ENCODE measurements around the gene THAP4. TPM values are rescaled to one million over a fixed set of nuclear protein-coding genes. Genes with fewer than 3 reads are reported as not detected.

Gene THAP4
- total and polyA plus RNA-seq, 8 donors = 36.3 to 48.4 (median 42.2) TPM

DNA sequence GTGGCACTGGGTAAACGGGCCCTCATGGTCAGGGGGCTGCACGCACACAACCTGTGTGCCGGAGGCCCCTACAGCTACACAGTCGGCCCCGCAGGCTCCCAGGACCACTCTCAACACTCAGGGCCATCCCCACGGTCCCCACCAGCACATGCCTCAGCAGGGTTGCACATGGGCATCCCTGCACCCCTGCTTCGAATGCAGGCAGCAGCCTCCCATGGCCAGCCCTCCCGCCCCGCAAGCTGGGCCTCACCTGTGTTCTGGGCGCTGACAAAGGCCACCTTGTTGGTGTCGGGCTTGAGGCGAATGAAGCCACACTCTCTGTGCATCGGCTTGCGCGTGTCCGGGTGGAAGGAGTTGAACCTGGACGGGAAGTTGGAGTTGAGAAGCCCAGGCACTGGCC lies 34.2 kb downstream of the THAP4 start:
- no peaks in the 10 kb centered on the region for H3K27me3 ChIP-seq
- no peak overlapping the region for H3K4me3 ChIP-seq
- no peak overlapping the region for H3K27ac ChIP-seq
- TF ChIP-seq, protein P1, sequence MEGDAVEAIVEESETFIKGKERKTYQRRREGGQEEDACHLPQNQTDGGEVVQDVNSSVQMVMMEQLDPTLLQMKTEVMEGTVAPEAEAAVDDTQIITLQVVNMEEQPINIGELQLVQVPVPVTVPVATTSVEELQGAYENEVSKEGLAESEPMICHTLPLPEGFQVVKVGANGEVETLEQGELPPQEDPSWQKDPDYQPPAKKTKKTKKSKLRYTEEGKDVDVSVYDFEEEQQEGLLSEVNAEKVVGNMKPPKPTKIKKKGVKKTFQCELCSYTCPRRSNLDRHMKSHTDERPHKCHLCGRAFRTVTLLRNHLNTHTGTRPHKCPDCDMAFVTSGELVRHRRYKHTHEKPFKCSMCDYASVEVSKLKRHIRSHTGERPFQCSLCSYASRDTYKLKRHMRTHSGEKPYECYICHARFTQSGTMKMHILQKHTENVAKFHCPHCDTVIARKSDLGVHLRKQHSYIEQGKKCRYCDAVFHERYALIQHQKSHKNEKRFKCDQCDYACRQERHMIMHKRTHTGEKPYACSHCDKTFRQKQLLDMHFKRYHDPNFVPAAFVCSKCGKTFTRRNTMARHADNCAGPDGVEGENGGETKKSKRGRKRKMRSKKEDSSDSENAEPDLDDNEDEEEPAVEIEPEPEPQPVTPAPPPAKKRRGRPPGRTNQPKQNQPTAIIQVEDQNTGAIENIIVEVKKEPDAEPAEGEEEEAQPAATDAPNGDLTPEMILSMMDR (IDR thresholded peaks at IDR 0.05) = no peak
- H3K9me3 ChIP-seq = no peaks in the 10 kb centered on the region
- peak in 1 of 4 donors; percentile 70 for DNase-seq
- no peak for ATAC-seq
- intact Hi-C loops (cut with DNase I) = no loop called here
- H3K36me3 ChIP-seq = peaks cover 0 to 83% of the 10 kb centered on the region in 2 donors
- H3K4me1 ChIP-seq = no peaks in the 10 kb centered on the region

DNA sequence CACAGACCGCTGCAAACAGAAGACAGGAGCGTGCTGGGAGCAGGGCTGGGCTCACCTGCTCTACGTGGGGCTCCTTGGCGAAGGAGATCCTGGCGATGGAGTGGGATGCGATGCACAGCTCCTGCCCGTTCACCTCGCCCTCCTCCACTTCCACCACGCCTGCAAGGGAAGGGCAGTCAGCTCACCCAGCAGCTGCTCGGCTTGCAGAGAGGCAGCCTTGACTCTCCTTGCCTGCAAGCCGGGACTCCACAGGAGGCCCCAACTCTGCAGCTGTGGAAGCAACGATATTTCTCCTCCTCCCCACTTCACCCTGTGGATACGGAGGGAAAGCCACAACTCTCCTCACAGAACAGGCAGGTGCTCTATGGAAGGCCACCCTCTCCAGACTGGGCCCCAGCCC lies 35.1 kb downstream of the THAP4 start:
- TF ChIP-seq, protein P1 (IDR thresholded peaks at IDR 0.05) = no peak
- H3K27me3 ChIP-seq = no peaks in the 10 kb centered on the region
- H3K27ac ChIP-seq = no peak overlapping the region
- no peak for DNase-seq
- no peaks in the 10 kb centered on the region for H3K4me1 ChIP-seq
- no peak for ATAC-seq
- intact Hi-C loops (cut with DNase I) = no loop called here
- no peaks in the 10 kb centered on the region for H3K9me3 ChIP-seq
- no peak overlapping the region for H3K4me3 ChIP-seq
- H3K36me3 ChIP-seq = peaks cover 0 to 92% of the 10 kb centered on the region in 2 donors

DNA sequence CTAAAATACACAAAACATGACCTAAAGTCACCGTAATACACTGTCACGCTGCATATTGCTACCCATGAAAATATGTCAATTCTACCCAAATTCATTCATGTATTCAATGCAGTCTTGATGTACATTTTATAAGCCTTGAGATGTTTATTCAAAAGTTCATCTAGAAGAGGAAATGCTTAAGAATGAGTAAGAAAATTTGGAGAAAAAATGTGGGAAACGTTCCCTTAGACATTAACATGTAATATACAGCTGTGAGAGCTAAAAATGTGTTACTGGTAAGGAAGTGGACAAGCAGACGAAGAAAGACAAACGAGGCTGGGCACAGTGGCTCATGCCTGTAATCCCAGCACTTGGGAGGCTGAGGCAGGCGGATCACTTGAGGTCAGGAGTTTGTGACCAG lies 37.3 kb downstream of the THAP4 start:
- no peaks in the 10 kb centered on the region for H3K9me3 ChIP-seq
- H3K27ac ChIP-seq = no peak overlapping the region
- H3K27me3 ChIP-seq = no peaks in the 10 kb centered on the region
- H3K4me3 ChIP-seq = no peak overlapping the region
- ATAC-seq = no peak
- TF ChIP-seq, protein P1 (IDR thresholded peaks at IDR 0.05) = no peak
- intact Hi-C loops (cut with DNase I) = no loop called here
- H3K36me3 ChIP-seq = peaks cover 0 to 97% of the 10 kb centered on the region in 2 donors
- H3K4me1 ChIP-seq = no peaks in the 10 kb centered on the region
- DNase-seq = no peak

DNA sequence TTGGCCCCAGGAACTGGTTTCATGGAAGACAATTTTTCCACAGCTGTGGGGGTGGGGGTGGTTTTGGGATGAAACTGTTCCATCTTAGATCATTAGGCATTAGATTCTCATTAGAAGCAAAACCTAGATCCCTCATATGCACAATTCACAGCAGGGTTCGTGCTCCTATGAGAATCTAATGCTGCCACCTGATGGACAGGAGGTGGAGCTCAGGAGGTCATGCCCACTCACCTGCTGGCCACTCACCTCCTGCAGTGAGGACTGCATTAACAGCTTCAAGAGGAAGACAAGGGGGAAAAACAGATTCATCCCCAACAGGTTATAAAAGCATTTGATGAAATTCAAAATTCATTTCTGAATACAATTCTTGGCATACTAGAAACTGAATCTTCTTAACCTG lies 38.5 kb downstream of the THAP4 start:
- H3K36me3 ChIP-seq = peaks cover 0 to 97% of the 10 kb centered on the region in 2 donors
- ATAC-seq (peak; percentile 86), DNase-seq (no peak)
- TF ChIP-seq, protein P1 (IDR thresholded peaks at IDR 0.05) = no peak
- no peak overlapping the region for H3K4me3 ChIP-seq
- no peak overlapping the region for H3K27ac ChIP-seq
- intact Hi-C loops (cut with DNase I) = no loop called here
- H3K4me1 ChIP-seq = no peaks in the 10 kb centered on the region
- H3K9me3 ChIP-seq = no peaks in the 10 kb centered on the region
- no peaks in the 10 kb centered on the region for H3K27me3 ChIP-seq

DNA sequence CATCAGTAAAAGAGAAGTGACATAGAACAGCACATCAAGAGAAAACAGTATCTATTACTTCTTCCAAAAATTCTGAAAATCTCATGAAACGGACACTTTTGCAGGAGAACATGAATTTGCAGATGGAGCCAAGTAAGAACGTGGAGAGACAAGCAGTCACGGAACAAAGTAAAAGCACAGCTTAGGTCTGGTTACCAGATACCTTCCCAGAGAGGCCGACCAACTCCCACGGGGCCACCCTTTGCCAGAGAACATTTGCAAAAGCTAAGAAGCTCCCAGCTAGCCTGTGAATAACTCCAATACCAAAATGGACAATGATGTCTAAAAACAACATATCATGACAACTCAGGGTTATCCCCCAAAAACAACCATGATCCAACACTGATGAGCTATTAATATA lies 38.9 kb downstream of the THAP4 start:
- ATAC-seq (no peak), DNase-seq (no peak)
- no peaks in the 10 kb centered on the region for H3K27me3 ChIP-seq
- H3K27ac ChIP-seq = no peak overlapping the region
- H3K36me3 ChIP-seq = peaks cover 0 to 100% of the 10 kb centered on the region in 2 donors
- no peak overlapping the region for H3K4me3 ChIP-seq
- intact Hi-C loops (cut with DNase I) = no loop called here
- H3K9me3 ChIP-seq = no peaks in the 10 kb centered on the region
- H3K4me1 ChIP-seq = no peaks in the 10 kb centered on the region
- TF ChIP-seq, protein P1 (IDR thresholded peaks at IDR 0.05) = no peak
